Smooth muscle cell (in vitro differentiated cells): ENCODE results near the gene NEU1. TPM values are rescaled to one million over a fixed set of nuclear protein-coding genes. Genes with fewer than 3 reads are reported as not detected.

Experiments used
- DNase-seq: peaks from one replicate; lab custom pipeline; 2025; ENCODE audit not compliant: unreplicated experiment; lab: John Stamatoyannopoulos, UW
- H2AFZ ChIP-seq: fragments of 200-600 bp; sonication (generic); 2 replicates; pipeline ENCODE4 v1.6.0; 2016; ENCODE audit warnings: antibody characterized with exemption, low read depth, mild to moderate bottlenecking
- H3F3A ChIP-seq: fragments of 200-600 bp; sonication (generic); 2 replicates; pipeline ENCODE4 v1.6.0; 2017; ENCODE audit warnings: antibody characterized with exemption, low read depth
- H3K27ac ChIP-seq: fragments of 200-600 bp; sonication (generic); 2 replicates; pipeline ENCODE4 v1.5.1; 2016; ENCODE audit warnings: low read depth, mild to moderate bottlenecking
- H3K27me3 ChIP-seq: fragments of 200-600 bp; sonication (generic); 2 replicates; pipeline ENCODE4 v1.6.1; 2016; ENCODE audit warnings: low read depth, mild to moderate bottlenecking
- H3K36me3 ChIP-seq: fragments of 200-600 bp; sonication (generic); 2 replicates; pipeline ENCODE4 v1.5.1; 2016; ENCODE audit warnings: low read depth
- H3K4me1 ChIP-seq: fragments of 200-600 bp; sonication (generic); 2 replicates; pipeline ENCODE4 v1.5.1; 2016; ENCODE audit warnings: low read depth
- H3K4me2 ChIP-seq: fragments of 200-600 bp; sonication (generic); 2 replicates; pipeline ENCODE4 v1.6.0; 2016; ENCODE audit warnings: mild to moderate bottlenecking
- H3K4me3 ChIP-seq: fragments of 200-600 bp; sonication (generic); 2 replicates; pipeline ENCODE4 v1.5.1; 2016; ENCODE audit warnings: mild to moderate bottlenecking
- H3K79me2 ChIP-seq: fragments of 200-600 bp; sonication (generic); 2 replicates; pipeline ENCODE4 v1.6.0; 2016; ENCODE audit warnings: low read depth, mild to moderate bottlenecking
- H3K9ac ChIP-seq: fragments of 200-600 bp; sonication (generic); 2 replicates; pipeline ENCODE4 v1.6.0; 2016; ENCODE audit warnings: low read depth
- H3K9me3 ChIP-seq: fragments of 200-600 bp; sonication (generic); replicated peaks from 2 replicates; pipeline ENCODE4 v1.5.1; 2016; ENCODE audit warnings: low read depth
- H4K20me1 ChIP-seq: fragments of 200-600 bp; sonication (generic); 2 replicates; pipeline ENCODE4 v1.6.0; 2016; ENCODE audit warnings: low read depth
- WGBS: methylation state at CpG from one replicate; pipeline ENCODE4 v1.1.7; 2016; ENCODE audit warnings: low lambda C conversion rate; 5-methylcytosine and 5-hydroxymethylcytosine counted together
- polyA plus RNA-seq: library from polyadenylated mRNA; unstranded; fragments of >200 nt; fragmentation: Nextera tagmentation; extraction: Ambion mirVana; gene quantifications from 2 replicates; pipeline ENCODE4 v1.2.1, GENCODE V29; 2016
- total RNA-seq: library from RNA; depleted of rRNA; stranded (reverse); fragments of >200 nt; gene quantifications from 2 replicates; pipeline ENCODE4 v1.2.3, GENCODE V29; 2014
- TF ChIP-seq, protein P1 (sequence below): fragments of 200-600 bp; sonication (generic); IDR thresholded peaks from 2 replicates; pipeline ENCODE4 v1.5.1; 2017; ENCODE audit warnings: borderline replicate concordance, mild to moderate bottlenecking, antibody characterized with exemption; ENCODE audit not compliant: insufficient read depth, poor library complexity, severe bottlenecking

Gene NEU1
- total and polyA plus RNA-seq, 2 experiments from 2014 or later: 47.5 to 52.7 TPM

DNA sequence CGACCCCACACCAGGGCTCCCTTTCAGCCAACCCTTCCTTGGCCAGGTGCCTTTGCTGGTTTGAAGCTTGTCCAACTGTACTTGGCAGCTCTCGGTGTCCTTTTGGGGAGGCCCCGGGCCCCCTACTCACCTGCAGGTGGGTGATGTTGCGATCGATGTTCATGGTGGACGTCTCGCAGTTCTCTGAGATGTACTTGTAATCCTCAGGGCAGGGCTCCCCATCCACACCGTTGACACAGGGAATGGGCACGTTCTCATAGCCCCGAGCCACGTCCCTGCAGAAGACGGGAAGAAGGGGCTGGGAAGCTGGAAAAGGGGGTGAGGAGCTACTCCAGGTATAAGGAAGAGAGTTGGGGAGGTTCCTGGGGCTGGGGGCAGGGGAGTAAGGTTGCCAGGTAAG is 21.1 kb upstream of the NEU1 start:
- no peak overlapping the region for H3K27ac ChIP-seq
- H3F3A ChIP-seq: no peaks in the 10 kb centered on the region
- no peaks in the 10 kb centered on the region for H3K27me3 ChIP-seq
- no peaks in the 10 kb centered on the region for H3K4me1 ChIP-seq
- DNase-seq: no peak
- no peak overlapping the region for H3K4me2 ChIP-seq
- WGBS: 97% methylated on average over 12 of the region's 12 CpGs
- no peaks in the 10 kb centered on the region for H3K9me3 ChIP-seq
- no peak overlapping the region for H3K9ac ChIP-seq
- H3K36me3 ChIP-seq: no peaks in the 10 kb centered on the region
- H3K79me2 ChIP-seq: no peaks in the 10 kb centered on the region
- no peaks in the 10 kb centered on the region for H4K20me1 ChIP-seq
- no peak overlapping the region for H2AFZ ChIP-seq
- no peak overlapping the region for H3K4me3 ChIP-seq
- TF ChIP-seq, protein P1, sequence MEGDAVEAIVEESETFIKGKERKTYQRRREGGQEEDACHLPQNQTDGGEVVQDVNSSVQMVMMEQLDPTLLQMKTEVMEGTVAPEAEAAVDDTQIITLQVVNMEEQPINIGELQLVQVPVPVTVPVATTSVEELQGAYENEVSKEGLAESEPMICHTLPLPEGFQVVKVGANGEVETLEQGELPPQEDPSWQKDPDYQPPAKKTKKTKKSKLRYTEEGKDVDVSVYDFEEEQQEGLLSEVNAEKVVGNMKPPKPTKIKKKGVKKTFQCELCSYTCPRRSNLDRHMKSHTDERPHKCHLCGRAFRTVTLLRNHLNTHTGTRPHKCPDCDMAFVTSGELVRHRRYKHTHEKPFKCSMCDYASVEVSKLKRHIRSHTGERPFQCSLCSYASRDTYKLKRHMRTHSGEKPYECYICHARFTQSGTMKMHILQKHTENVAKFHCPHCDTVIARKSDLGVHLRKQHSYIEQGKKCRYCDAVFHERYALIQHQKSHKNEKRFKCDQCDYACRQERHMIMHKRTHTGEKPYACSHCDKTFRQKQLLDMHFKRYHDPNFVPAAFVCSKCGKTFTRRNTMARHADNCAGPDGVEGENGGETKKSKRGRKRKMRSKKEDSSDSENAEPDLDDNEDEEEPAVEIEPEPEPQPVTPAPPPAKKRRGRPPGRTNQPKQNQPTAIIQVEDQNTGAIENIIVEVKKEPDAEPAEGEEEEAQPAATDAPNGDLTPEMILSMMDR: no peak

DNA sequence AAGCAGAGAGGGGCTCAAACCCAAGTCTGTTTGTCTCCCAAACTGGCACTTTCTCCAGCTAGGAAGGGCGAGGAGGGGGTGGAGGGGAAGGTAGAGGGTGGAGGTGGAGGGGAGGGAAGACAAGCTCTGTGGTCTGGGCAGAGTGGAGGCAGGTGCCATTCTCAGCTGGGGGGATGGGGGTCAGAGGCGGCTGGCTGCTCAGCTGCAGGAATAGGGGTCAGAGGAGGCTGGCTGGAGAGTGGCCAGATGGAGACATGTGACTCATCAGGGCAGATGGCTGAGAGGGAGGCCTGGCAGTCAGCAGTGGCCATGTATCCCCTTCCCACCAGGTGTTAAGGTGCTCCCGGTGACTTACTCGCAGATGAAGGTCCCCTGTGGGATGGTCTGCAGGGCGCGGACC is 19.7 kb upstream of the NEU1 start:
- DNase-seq: no peak
- H3K36me3 ChIP-seq: no peaks in the 10 kb centered on the region
- no peaks in the 10 kb centered on the region for H4K20me1 ChIP-seq
- WGBS: 97% methylated on average over 6 of the region's 6 CpGs
- no peak overlapping the region for H3K4me3 ChIP-seq
- no peaks in the 10 kb centered on the region for H3K9me3 ChIP-seq
- no peaks in the 10 kb centered on the region for H3F3A ChIP-seq
- H2AFZ ChIP-seq: no peak overlapping the region
- H3K4me1 ChIP-seq: no peaks in the 10 kb centered on the region
- TF ChIP-seq, protein P1: no peak
- H3K4me2 ChIP-seq: no peak overlapping the region
- H3K27me3 ChIP-seq: no peaks in the 10 kb centered on the region
- H3K79me2 ChIP-seq: no peaks in the 10 kb centered on the region
- H3K27ac ChIP-seq: no peak overlapping the region
- no peak overlapping the region for H3K9ac ChIP-seq

DNA sequence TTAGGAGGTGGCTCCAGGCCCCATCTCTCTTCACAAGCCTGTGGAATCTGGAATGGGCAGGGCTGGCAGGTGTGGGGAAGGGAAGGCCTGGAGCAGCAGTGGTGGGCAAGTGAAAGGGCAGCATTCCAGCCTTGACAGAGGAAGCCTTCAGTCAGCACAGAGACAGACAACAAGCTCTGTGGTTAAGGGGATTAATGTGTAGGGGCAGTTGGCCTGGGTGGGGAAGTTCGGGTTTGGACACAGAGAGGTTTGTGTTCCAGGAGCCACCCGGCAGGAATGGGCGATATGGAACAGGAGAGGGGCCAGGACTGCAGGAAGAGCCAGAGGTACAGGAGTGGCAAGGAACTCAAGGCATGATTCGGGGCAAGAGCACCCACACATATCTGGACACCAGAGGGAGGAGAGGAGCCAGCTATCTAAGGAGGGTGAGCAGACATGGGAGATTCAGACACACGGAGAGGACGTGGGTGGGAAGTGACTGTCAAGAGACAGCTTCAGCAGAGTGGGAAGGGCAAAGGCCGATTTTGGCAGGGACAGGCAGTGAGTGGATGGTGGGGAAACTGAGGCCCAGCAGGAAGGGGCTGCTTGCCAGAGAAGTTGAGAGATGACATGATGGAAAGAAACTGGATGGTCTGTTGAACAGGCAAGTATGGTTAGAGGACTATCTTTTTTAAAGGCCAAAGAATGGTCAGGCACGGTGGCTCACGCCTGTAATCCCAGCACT is 18.7 kb upstream of the NEU1 start:
- H4K20me1 ChIP-seq: no peaks in the 10 kb centered on the region
- no peaks in the 10 kb centered on the region for H3K27me3 ChIP-seq
- TF ChIP-seq, protein P1: no peak
- no peak overlapping the region for H3K4me3 ChIP-seq
- no peak overlapping the region for H2AFZ ChIP-seq
- no peaks in the 10 kb centered on the region for H3K4me1 ChIP-seq
- H3K4me2 ChIP-seq: no peak overlapping the region
- no peak overlapping the region for H3K27ac ChIP-seq
- DNase-seq: no peak
- WGBS: 87% methylated on average over 9 of the region's 9 CpGs
- H3K9me3 ChIP-seq: no peaks in the 10 kb centered on the region
- H3K36me3 ChIP-seq: no peaks in the 10 kb centered on the region
- H3K79me2 ChIP-seq: no peaks in the 10 kb centered on the region
- no peak overlapping the region for H3K9ac ChIP-seq
- H3F3A ChIP-seq: no peaks in the 10 kb centered on the region

DNA sequence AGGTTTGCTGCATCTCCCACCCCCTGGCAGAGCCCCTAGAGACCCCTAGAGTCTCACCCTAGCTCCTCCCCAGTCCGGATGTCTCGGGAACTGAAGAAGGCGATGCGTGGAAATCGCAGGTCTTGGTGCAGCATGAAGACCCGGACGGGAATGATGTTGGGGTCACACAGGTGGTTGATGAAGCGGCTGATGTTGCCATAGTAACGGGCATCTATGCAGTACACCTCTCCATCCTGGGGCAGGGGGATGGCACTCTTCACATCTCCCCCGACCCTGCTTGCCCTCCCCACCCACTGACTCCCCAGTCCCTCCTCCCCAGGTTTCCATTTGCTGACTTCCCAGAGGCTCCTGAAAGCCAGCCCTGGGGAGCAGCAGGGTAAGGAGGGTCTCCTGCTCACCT is 18.0 kb upstream of the NEU1 start:
- no peak for DNase-seq
- no peaks in the 10 kb centered on the region for H3K79me2 ChIP-seq
- TF ChIP-seq, protein P1: no peak
- no peak overlapping the region for H3K4me3 ChIP-seq
- WGBS: 94% methylated on average over 10 of the region's 10 CpGs
- H3K27me3 ChIP-seq: no peaks in the 10 kb centered on the region
- no peaks in the 10 kb centered on the region for H4K20me1 ChIP-seq
- no peak overlapping the region for H3K27ac ChIP-seq
- H2AFZ ChIP-seq: no peak overlapping the region
- H3F3A ChIP-seq: no peaks in the 10 kb centered on the region
- no peak overlapping the region for H3K4me2 ChIP-seq
- H3K9me3 ChIP-seq: no peaks in the 10 kb centered on the region
- H3K4me1 ChIP-seq: no peaks in the 10 kb centered on the region
- H3K9ac ChIP-seq: no peak overlapping the region
- H3K36me3 ChIP-seq: no peaks in the 10 kb centered on the region
